Tibial nerve (tissue), 4 donors: Measurements from ENCODE around the gene ROR1. TPM values are rescaled to one million over a fixed set of nuclear protein-coding genes. Genes with fewer than 3 reads are reported as not detected.

ENCODE experiments used
- DNase-seq, 2 donors: peaks; one replicate each; pipeline ENCODE4 v3.0.0-alpha.2; 2019; ENCODE audit warnings: low spot score in 2 of 2
- H3K27ac ChIP-seq, 4 donors: fragments of 200-600 bp; sonication (generic) in 3 of 4; one replicate each; pipeline ENCODE4 v1.5.1; 2017 to 2019; ENCODE audit warnings: mild to moderate bottlenecking in 1 of 4
- H3K27me3 ChIP-seq, 2 donors: fragments of 200-600 bp; sonication (generic) in 1 of 2; one replicate each; pipeline versions ENCODE4 v1.5.1 to v1.6.0; 2017 to 2019
- H3K36me3 ChIP-seq, 3 donors: fragments of 200-600 bp; sonication (generic); one replicate each; pipeline ENCODE4 v1.5.1; 2018 to 2019
- H3K4me1 ChIP-seq, 4 donors: fragments of 200-600 bp; sonication (generic) in 3 of 4; one replicate each; pipeline ENCODE4 v1.5.1; 2017 to 2019
- H3K4me3 ChIP-seq, 4 donors: fragments of 200-600 bp; sonication (generic) in 3 of 4; one replicate each; pipeline ENCODE4 v1.5.1; 2017 to 2019; ENCODE audit warnings: mild to moderate bottlenecking in 1 of 4, moderate library complexity in 1 of 4
- H3K9me3 ChIP-seq, 4 donors: fragments of 200-600 bp; sonication (generic) in 3 of 4; one replicate each; pipeline ENCODE4 v1.5.1; 2017 to 2019
- EP300 ChIP-seq, 2 donors: sonication (generic); formaldehyde crosslinking; IDR thresholded peaks; one replicate each; pipeline ENCODE4 v1.6.1; 2017; ENCODE audit warnings: antibody characterized with exemption in 2 of 2, mild to moderate bottlenecking in 1 of 2
- POLR2A ChIP-seq, 2 donors: fragments of 450-650 bp; IDR thresholded peaks; one replicate each; pipeline ENCODE4 v1.6.1; 2017; ENCODE audit warnings: antibody characterized with exemption in 2 of 2, mild to moderate bottlenecking in 2 of 2, moderate library complexity in 2 of 2
- WGBS, 2 donors: methylation state at CpG; one replicate each; pipeline ENCODE4 v1.1.5; 2018; 5-methylcytosine and 5-hydroxymethylcytosine counted together
- total RNA-seq, 4 donors: library from RNA; depleted of rRNA; stranded (reverse); fragments of >200 nt; gene quantifications; one replicate each; pipeline ENCODE4 v1.1.0, GENCODE V29; 2016
- TF ChIP-seq, protein P1 (sequence below), 5 experiments: fragments of 200-600 bp in 3 of 5; fragments of 450-650 bp in 2 of 5; sonication (generic) in 3 of 5; IDR thresholded peaks; one replicate each; pipeline ENCODE4 v1.5.1; 2016 to 2019; ENCODE audit warnings: antibody characterized with exemption in 5 of 5, mild to moderate bottlenecking in 3 of 5, moderate library complexity in 2 of 5

Gene ROR1
- total RNA-seq, 4 donors from 2014 or later: 10.5 to 47.7 (median 43.7) TPM

DNA sequence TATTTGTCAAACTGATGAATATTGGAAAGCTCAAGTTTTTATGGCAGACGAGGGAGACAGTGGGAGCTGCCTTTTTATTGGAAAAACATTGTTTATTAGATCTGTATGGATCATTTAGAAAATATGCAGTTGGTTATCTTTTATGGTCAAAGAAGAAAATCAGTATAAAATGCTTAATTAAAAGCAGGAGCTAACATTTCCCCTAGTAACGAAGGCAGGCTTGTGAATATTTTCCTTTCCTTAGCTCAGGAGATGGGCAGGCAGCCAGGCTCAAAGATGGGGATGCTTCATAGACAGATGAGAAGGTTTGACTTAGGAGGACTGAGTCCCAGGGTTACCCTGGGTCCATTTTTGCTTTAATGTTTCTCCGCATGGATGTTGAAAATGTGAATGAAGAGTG is 26.0 kb downstream of the ROR1 start:
- TF ChIP-seq POLR2A (IDR thresholded peaks at IDR 0.05): no peak
- TF ChIP-seq, protein P1, sequence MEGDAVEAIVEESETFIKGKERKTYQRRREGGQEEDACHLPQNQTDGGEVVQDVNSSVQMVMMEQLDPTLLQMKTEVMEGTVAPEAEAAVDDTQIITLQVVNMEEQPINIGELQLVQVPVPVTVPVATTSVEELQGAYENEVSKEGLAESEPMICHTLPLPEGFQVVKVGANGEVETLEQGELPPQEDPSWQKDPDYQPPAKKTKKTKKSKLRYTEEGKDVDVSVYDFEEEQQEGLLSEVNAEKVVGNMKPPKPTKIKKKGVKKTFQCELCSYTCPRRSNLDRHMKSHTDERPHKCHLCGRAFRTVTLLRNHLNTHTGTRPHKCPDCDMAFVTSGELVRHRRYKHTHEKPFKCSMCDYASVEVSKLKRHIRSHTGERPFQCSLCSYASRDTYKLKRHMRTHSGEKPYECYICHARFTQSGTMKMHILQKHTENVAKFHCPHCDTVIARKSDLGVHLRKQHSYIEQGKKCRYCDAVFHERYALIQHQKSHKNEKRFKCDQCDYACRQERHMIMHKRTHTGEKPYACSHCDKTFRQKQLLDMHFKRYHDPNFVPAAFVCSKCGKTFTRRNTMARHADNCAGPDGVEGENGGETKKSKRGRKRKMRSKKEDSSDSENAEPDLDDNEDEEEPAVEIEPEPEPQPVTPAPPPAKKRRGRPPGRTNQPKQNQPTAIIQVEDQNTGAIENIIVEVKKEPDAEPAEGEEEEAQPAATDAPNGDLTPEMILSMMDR (IDR thresholded peaks at IDR 0.05): no peak
- no peak for TF ChIP-seq EP300 (IDR thresholded peaks at IDR 0.05)
- Histone ChIP-seq H3K4me3 (no peak overlapping the region), H3K27me3 (no peaks in the 10 kb centered on the region), H3K9me3 (no peaks in the 10 kb centered on the region), H3K4me1 (peaks cover 0 to 19% (median 5%) of the 10 kb centered on the region in 4 donors), H3K36me3 (no peaks in the 10 kb centered on the region), H3K27ac (no peak overlapping the region)
- 56% methylated on average over 3 of the region's 3 CpGs for WGBS, 2 donors
- DNase-seq: no peak

DNA sequence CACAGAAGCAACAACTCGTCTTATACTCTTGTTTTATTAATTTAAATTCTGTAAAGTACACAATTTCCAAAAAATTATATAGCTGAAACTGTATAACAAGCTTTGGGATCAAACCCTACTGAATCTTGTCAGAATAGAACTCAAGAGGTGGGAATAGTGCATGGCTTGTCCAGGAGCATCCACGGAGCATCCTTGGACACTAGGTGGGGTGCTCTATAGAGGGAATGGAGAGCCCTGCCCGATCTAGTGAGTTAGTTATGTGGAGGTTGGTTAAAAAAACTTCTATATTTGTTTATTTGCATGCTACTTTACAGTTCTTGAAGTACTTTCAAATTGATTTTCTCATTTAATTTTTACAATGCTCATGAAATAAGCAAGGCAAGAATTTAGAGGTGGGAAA is 28.3 kb downstream of the ROR1 start:
- Histone ChIP-seq H3K4me1 (peaks cover 0 to 14% (median 5%) of the 10 kb centered on the region in 4 donors), H3K27me3 (no peaks in the 10 kb centered on the region), H3K4me3 (no peak overlapping the region), H3K9me3 (no peaks in the 10 kb centered on the region), H3K27ac (no peak overlapping the region), H3K36me3 (no peaks in the 10 kb centered on the region)
- 83 to 85% methylated on average over 3 of the region's 3 CpGs for WGBS, 2 donors
- TF ChIP-seq, protein P1 (IDR thresholded peaks at IDR 0.05): no peak
- TF ChIP-seq EP300 (IDR thresholded peaks at IDR 0.05) (no peak), POLR2A (IDR thresholded peaks at IDR 0.05) (no peak)
- DNase-seq: no peak

DNA sequence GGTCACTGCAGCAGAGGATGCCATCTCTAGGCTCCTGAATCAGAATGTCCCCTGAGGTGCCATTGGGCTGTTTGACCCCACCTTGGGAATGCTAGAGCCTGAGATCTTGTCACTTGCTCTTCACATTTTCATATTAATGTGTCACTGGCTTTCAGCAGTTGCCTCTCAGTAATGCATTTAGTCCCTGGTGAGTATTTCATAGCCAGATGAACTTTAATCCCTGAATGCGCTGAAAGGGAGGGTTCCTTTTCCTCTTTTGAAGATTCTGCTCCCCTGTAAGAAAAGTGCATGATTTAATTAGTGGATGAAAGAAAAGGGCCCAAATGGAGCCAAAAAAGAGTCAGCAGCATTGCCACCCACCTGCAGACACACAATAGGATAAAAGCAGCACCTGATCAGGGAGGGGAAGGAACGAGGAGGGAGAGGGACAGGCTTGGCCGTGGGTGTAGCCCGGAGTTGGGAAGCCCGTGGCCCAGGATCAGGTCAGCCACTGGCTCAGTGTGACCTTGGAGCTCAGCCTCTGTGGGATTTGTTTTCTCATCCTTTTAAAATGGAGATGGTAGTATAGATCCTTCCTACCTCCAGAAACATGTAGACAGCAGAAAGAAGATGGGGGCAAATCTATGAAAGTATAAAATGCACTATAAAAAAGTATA is 31.1 kb downstream of the ROR1 start:
- DNase-seq: no peak
- Histone ChIP-seq H3K27me3 (no peaks in the 10 kb centered on the region), H3K9me3 (peaks cover 0 to 13% (median 5%) of the 10 kb centered on the region in 4 donors), H3K4me3 (no peak overlapping the region), H3K36me3 (peaks cover 0 to 3% (median 0%) of the 10 kb centered on the region in 3 donors), H3K27ac (no peak overlapping the region), H3K4me1 (peaks cover 0 to 10% (median 4%) of the 10 kb centered on the region in 4 donors)
- no peak for TF ChIP-seq POLR2A (IDR thresholded peaks at IDR 0.05)
- WGBS, 2 donors: 62 to 69% methylated on average over 5 of the region's 5 CpGs

DNA sequence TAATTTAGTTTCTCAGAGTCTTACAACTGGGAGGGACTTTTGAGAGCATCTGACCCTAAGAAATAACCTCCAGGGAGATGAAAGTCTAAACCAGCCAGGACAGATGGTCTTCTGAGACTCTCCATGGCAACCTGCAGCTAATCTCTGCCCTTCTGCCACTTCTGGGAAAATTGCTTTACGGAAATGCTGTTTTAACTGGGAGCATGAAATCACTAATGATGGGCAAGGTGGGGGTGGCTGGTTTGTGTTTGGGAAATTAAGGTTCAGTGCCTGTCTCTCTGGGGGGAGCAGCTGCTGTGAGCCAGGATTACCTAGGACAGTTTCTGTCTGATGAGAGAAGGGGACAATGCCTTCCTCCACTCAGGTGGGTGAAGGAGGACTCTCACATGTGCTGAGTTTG is 33.2 kb downstream of the ROR1 start:
- H3K4me3 ChIP-seq: no peak overlapping the region
- H3K27ac ChIP-seq: no peak overlapping the region
- peaks cover 0 to 13% (median 5%) of the 10 kb centered on the region in 4 donors for H3K9me3 ChIP-seq
- DNase-seq: no peak
- 78 to 100% methylated on average over 1 of the region's 1 CpG for WGBS, 2 donors
- H3K4me1 ChIP-seq: peaks cover 0 to 22% (median 5%) of the 10 kb centered on the region in 4 donors
- peaks cover 0 to 3% (median 0%) of the 10 kb centered on the region in 3 donors for H3K36me3 ChIP-seq
- H3K27me3 ChIP-seq: no peaks in the 10 kb centered on the region
- TF ChIP-seq EP300 (IDR thresholded peaks at IDR 0.05): no peak
- TF ChIP-seq, protein P1 (IDR thresholded peaks at IDR 0.05): no peak
- no peak for TF ChIP-seq POLR2A (IDR thresholded peaks at IDR 0.05)

DNA sequence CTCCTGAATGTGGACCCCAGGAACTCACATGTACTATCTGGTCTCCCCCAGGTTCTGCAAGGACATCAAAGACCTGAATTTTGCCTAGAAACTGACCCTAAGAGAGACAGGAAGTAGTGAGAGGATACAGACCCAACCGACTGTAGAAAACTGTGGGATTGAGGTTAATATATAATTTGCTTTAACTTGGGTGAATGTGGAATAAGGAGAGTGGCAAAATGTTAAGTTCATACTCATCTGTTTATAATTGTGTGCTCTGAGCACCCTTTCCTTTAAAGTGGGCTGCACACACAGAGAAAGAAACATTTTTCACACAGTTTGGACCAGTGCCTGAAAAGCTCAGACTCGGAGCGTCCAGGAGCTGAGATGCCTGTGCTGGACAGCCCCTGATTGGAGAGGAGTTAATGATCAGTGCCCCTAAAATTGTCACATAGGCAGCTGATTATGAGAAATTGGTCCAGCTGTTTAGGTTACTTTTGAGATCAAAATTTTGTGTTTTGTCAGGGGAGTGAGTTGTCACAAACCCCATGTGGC is 37.2 kb downstream of the ROR1 start:
- no peak for DNase-seq
- Histone ChIP-seq H3K27me3 (no peaks in the 10 kb centered on the region), H3K9me3 (peaks cover 0 to 13% (median 5%) of the 10 kb centered on the region in 4 donors), H3K4me3 (no peak overlapping the region), H3K4me1 (peaks cover 0 to 34% (median 7%) of the 10 kb centered on the region in 4 donors), H3K27ac (no peak overlapping the region), H3K36me3 (peaks cover 0 to 3% (median 0%) of the 10 kb centered on the region in 3 donors)
- no peak for TF ChIP-seq POLR2A (IDR thresholded peaks at IDR 0.05)
- TF ChIP-seq EP300 (IDR thresholded peaks at IDR 0.05): no peak
- TF ChIP-seq, protein P1 (IDR thresholded peaks at IDR 0.05): no peak
- 26 to 35% methylated on average over 3 of the region's 3 CpGs for WGBS, 2 donors
